HuH-7 (cell line): ENCODE results near the gene TRAF5.

ENCODE experiments used
- DNase-seq: peaks from one replicate; pipeline ENCODE4 v3.0.0; 2011; ENCODE audit warnings: low spot score

TRAF5 gene

GRCh38 chr1:211328084-211328694, 1.6 kb downstream of the TRAF5 start:
- DNase-seq: no peak

GRCh38 chr1:211328866-211329475, 2.3 kb downstream of the TRAF5 start:
- DNase-seq: no peak

- DNase-seq: no peak
Observed at GRCh38 chr1:211329764-211330201, 3.1 kb downstream of the TRAF5 start.

- DNase-seq: no peak
Observed at GRCh38 chr1:211330282-211330936, 3.8 kb downstream of the TRAF5 start.

- no peak for DNase-seq
Observed at GRCh38 chr1:211331011-211331709, 4.5 kb downstream of the TRAF5 start.

- no peak for DNase-seq
Observed at GRCh38 chr1:211332036-211332616, 5.5 kb downstream of the TRAF5 start.

- no peak for DNase-seq
Observed at GRCh38 chr1:211332830-211333229, 6.2 kb downstream of the TRAF5 start.

GRCh38 chr1:211333906-211334305, 7.3 kb downstream of the TRAF5 start:
- DNase-seq: no peak

- DNase-seq: no peak
Observed at GRCh38 chr1:211334986-211335385, 8.4 kb downstream of the TRAF5 start.

- DNase-seq: no peak
Observed at GRCh38 chr1:211335522-211336157, 9.0 kb downstream of the TRAF5 start.

- no peak for DNase-seq
Observed at GRCh38 chr1:211336161-211336560, 9.5 kb downstream of the TRAF5 start.

- no peak for DNase-seq
Observed at GRCh38 chr1:211336775-211337174, 10.1 kb downstream of the TRAF5 start.

- DNase-seq: no peak
Observed at GRCh38 chr1:211337430-211338223, 11.0 kb downstream of the TRAF5 start.

GRCh38 chr1:211338224-211338620, 11.6 kb downstream of the TRAF5 start:
- DNase-seq: no peak

- DNase-seq: no peak
Observed at GRCh38 chr1:211339631-211340041, 13.0 kb downstream of the TRAF5 start.

GRCh38 chr1:211340622-211341507, 14.2 kb downstream of the TRAF5 start:
- no peak for DNase-seq

GRCh38 chr1:211341999-211342398, 15.4 kb downstream of the TRAF5 start:
- no peak for DNase-seq

GRCh38 chr1:211343607-211344006, 17.0 kb downstream of the TRAF5 start:
- DNase-seq: no peak

- DNase-seq: no peak
Observed at GRCh38 chr1:211344152-211344618, 17.6 kb downstream of the TRAF5 start.

- no peak for DNase-seq
Observed at GRCh38 chr1:211345719-211346118, 19.1 kb downstream of the TRAF5 start.
